Stimulated activated naive B cell treated with anti-CD40 and anti-IgM and Interleukin-4, amounts not matched to agents 10 μg/mL and 1 μg/mL and 100 μg/mL, for 72 hours (primary cell): Measurements from ENCODE around the gene HTR6.

Experiments
- ATAC-seq, 2 donors: fragments of 150-1000 bp; cut with Tn5 transposase; replicated peaks; 2 replicates each; pipeline ENCODE4 v1.10.0; 2021; ENCODE audit warnings: moderate library complexity in 1 of 2
- DNase-seq: peaks from one replicate; pipeline ENCODE4 v3.0.0; 2021
- H3K27ac Mint-ChIP-seq: one replicate; pipeline ENCODE4 v1.8.0; 2022; ENCODE audit warnings: mild to moderate bottlenecking, mixed read lengths
- H3K27me3 Mint-ChIP-seq, 2 donors: one replicate each; pipeline ENCODE4 v1.8.0; 2022; ENCODE audit warnings: mixed read lengths in 2 of 2
- H3K36me3 Mint-ChIP-seq, 2 donors: one replicate each; pipeline ENCODE4 v1.8.0; 2022; ENCODE audit warnings: mixed read lengths in 2 of 2, mild to moderate bottlenecking in 1 of 2
- H3K4me1 Mint-ChIP-seq, 2 donors: one replicate each; pipeline ENCODE4 v1.8.0; 2022; ENCODE audit warnings: mixed read lengths in 2 of 2, mild to moderate bottlenecking in 1 of 2
- H3K4me3 Mint-ChIP-seq, 2 donors: one replicate each; pipeline ENCODE4 v1.8.0; 2022; ENCODE audit warnings: mild to moderate bottlenecking in 2 of 2, mixed read lengths in 2 of 2, moderate library complexity in 1 of 2
- H3K9me3 Mint-ChIP-seq, 2 donors: one replicate each; pipeline ENCODE4 v1.8.0; 2022; ENCODE audit warnings: mixed read lengths in 2 of 2, mild to moderate bottlenecking in 1 of 2

HTR6 gene

GRCh38 chr1:19720174-19720573 is 55.5 kb downstream of the HTR6 start:
- no peaks in the 10 kb centered on the region for H3K27me3 Mint-ChIP-seq
- DNase-seq (no peak), ATAC-seq (no peak)
- H3K4me3 Mint-ChIP-seq = no peak overlapping the region
- H3K9me3 Mint-ChIP-seq = no peaks in the 10 kb centered on the region
- H3K27ac Mint-ChIP-seq = no peak overlapping the region
- H3K36me3 Mint-ChIP-seq = peaks cover 12 to 28% of the 10 kb centered on the region in 2 donors
- H3K4me1 Mint-ChIP-seq = peaks cover 6 to 7% of the 10 kb centered on the region in 2 donors

- no peaks in the 10 kb centered on the region for H3K27me3 Mint-ChIP-seq
- H3K36me3 Mint-ChIP-seq = peaks cover 10 to 28% of the 10 kb centered on the region in 2 donors
- H3K9me3 Mint-ChIP-seq = no peaks in the 10 kb centered on the region
- peaks cover 0 to 2% of the 10 kb centered on the region in 2 donors for H3K4me1 Mint-ChIP-seq
- ATAC-seq (no peak), DNase-seq (no peak)
- no peak overlapping the region for H3K4me3 Mint-ChIP-seq
- H3K27ac Mint-ChIP-seq = no peak overlapping the region
These were observed 56.3 kb downstream of the HTR6 start for GRCh38 chr1:19720973-19721372.

GRCh38 chr1:19723874-19724273 is 59.2 kb downstream of the HTR6 start:
- DNase-seq (no peak), ATAC-seq (no peak)
- H3K4me3 Mint-ChIP-seq = no peak overlapping the region
- no peaks in the 10 kb centered on the region for H3K27me3 Mint-ChIP-seq
- H3K27ac Mint-ChIP-seq = no peak overlapping the region
- no peaks in the 10 kb centered on the region for H3K9me3 Mint-ChIP-seq
- H3K36me3 Mint-ChIP-seq = peaks cover 26 to 47% of the 10 kb centered on the region in 2 donors
- peaks cover 0 to 2% of the 10 kb centered on the region in 2 donors for H3K4me1 Mint-ChIP-seq

- ATAC-seq = no peak
- H3K9me3 Mint-ChIP-seq = peaks cover 2 to 3% of the 10 kb centered on the region in 2 donors
- no peak overlapping the region for H3K4me3 Mint-ChIP-seq
- peaks cover 31 to 52% of the 10 kb centered on the region in 2 donors for H3K36me3 Mint-ChIP-seq
- peaks cover 0 to 2% of the 10 kb centered on the region in 2 donors for H3K4me1 Mint-ChIP-seq
- no peak for DNase-seq
- no peaks in the 10 kb centered on the region for H3K27me3 Mint-ChIP-seq
- no peak overlapping the region for H3K27ac Mint-ChIP-seq
These were observed 60.9 kb downstream of the HTR6 start for GRCh38 chr1:19725606-19726005.

- Mint-ChIP-seq H3K36me3 (peaks cover 45 to 59% of the 10 kb centered on the region in 2 donors), H3K4me1 (no peaks in the 10 kb centered on the region), H3K27ac (no peak overlapping the region), H3K9me3 (peaks cover 6 to 8% of the 10 kb centered on the region in 2 donors), H3K27me3 (no peaks in the 10 kb centered on the region), H3K4me3 (no peak overlapping the region)
- no peak for DNase-seq
- no peak for ATAC-seq
These were observed 63.9 kb downstream of the HTR6 start for GRCh38 chr1:19728413-19729145.

GRCh38 chr1:19730232-19730631 is 65.6 kb downstream of the HTR6 start:
- Mint-ChIP-seq H3K27ac (no peak overlapping the region), H3K4me1 (no peaks in the 10 kb centered on the region), H3K27me3 (no peaks in the 10 kb centered on the region), H3K36me3 (peaks cover 45 to 69% of the 10 kb centered on the region in 2 donors), H3K9me3 (peaks cover 6 to 8% of the 10 kb centered on the region in 2 donors), H3K4me3 (no peak overlapping the region)
- ATAC-seq = no peak
- no peak for DNase-seq
